ENCODE results near the gene P2RX6. TPM values are rescaled to one million over a fixed set of nuclear protein-coding genes. Genes with fewer than 3 reads are reported as not detected.
A peak's percentile ranks its signal among the peaks of the same experiment; 100 is the strongest.

P2RX6 gene
- total RNA-seq, 1 donor from 2014 or later: 0.26 TPM

GRCh38 chr22:20995329-20996030 lies 19.5 kb upstream of the P2RX6 start:
- Histone ChIP-seq H3K27me3 (ENCODE audit: control insufficient read depth, insufficient read depth, low read length) (no peaks in the 10 kb centered on the region), H3K4me3 (ENCODE audit: low read depth, low read length) (no peak overlapping the region), H3K36me3 (ENCODE audit: control insufficient read depth, insufficient read depth, low read length) (peaks cover 46% of the 10 kb centered on the region)
- DNase-seq (ENCODE audit: low read depth): no peak
- FAIRE-seq: no peak
- TF ChIP-seq CTCF (IDR thresholded peaks at IDR 0.05; ENCODE audit: insufficient read depth, low read length, severe bottlenecking): no peak

DNA sequence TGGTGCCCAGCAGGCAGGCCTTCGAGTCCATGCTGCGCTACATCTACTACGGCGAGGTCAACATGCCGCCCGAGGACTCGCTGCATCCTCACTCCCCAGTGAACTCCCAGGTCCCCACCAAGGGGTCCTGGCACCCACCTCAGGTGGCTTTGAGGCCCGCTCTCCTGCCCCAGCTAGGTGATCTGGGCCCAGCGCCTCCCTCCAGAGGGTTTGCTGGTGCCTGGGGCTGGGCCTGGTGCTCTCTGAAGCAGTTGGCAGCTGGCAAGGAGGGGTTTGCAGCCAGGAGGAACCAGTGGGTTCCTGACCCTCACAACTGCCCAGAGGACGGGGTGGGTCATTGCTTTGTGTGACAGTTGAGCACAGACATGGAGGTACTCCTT lies 18.9 kb upstream of the P2RX6 start:
- DNase-seq (ENCODE audit: low read depth) (no peak), FAIRE-seq (no peak)
- Histone ChIP-seq H3K36me3 (ENCODE audit: control insufficient read depth, insufficient read depth, low read length) (peaks cover 42% of the 10 kb centered on the region), H3K4me3 (ENCODE audit: low read depth, low read length) (no peak overlapping the region), H3K27me3 (ENCODE audit: control insufficient read depth, insufficient read depth, low read length) (no peaks in the 10 kb centered on the region)
- TF ChIP-seq CTCF (IDR thresholded peaks at IDR 0.05; ENCODE audit: insufficient read depth, low read length, severe bottlenecking): no peak

DNA sequence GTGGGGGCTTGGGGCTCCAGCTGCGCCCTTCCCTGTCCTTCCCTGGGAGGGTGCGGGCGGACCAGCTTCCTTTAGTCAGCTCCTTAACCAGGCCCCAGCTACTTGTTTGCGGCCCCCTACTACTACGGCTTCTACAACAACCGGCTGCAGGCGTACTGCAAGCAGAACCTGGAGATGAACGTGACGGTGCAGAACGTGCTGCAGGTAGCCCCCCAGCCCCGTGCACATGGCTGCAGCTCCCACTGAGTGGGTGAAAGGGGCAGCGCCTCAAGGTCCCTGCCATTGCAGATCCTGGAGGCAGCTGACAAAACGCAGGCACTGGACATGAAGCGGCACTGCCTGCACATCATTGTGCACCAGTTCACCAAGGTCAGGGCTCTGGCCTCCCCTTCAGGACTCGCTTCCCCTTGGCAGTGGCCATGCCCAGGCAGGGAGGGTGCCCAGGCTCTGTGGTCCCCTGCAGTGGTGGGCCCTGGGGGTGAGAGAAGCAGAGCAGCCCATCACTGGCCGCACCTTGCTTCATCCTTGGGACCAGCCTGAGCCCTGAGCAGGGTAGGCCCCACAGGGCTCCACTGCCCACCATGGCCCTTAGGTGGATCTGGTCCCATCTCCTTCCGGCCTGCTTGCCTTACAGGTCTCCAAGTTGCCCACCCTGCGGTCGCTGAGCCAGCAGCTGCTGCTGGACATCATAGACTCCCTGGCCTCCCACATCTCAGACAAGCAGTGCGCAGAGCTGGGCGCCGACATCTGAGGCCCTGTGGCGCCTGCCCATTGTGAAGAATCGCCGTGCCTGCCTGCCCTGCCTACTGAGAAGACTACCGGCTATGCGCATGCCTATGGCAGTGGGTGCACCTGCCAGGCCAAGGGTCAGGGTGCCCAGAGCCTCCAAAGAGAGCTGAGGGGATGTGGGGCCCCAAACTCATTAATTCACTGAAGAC lies 18.1 kb upstream of the P2RX6 start:
- no peak for FAIRE-seq
- no peak for TF ChIP-seq CTCF (IDR thresholded peaks at IDR 0.05; ENCODE audit: insufficient read depth, low read length, severe bottlenecking)
- H3K4me3 ChIP-seq (ENCODE audit: low read depth, low read length): no peak overlapping the region
- peaks cover 35% of the 10 kb centered on the region for H3K36me3 ChIP-seq (ENCODE audit: control insufficient read depth, insufficient read depth, low read length)
- DNase-seq (ENCODE audit: low read depth): no peak
- no peaks in the 10 kb centered on the region for H3K27me3 ChIP-seq (ENCODE audit: control insufficient read depth, insufficient read depth, low read length)

GRCh38 chr22:20997536-20998257 lies 17.3 kb upstream of the P2RX6 start:
- H3K36me3 ChIP-seq (ENCODE audit: control insufficient read depth, insufficient read depth, low read length): peaks cover 27% of the 10 kb centered on the region
- no peak for FAIRE-seq
- no peak overlapping the region for H3K4me3 ChIP-seq (ENCODE audit: low read depth, low read length)
- no peak for TF ChIP-seq CTCF (IDR thresholded peaks at IDR 0.05; ENCODE audit: insufficient read depth, low read length, severe bottlenecking)
- DNase-seq (ENCODE audit: low read depth): no peak
- no peaks in the 10 kb centered on the region for H3K27me3 ChIP-seq (ENCODE audit: control insufficient read depth, insufficient read depth, low read length)

GRCh38 chr22:20998411-20999336 lies 16.3 kb upstream of the P2RX6 start:
- no peaks in the 10 kb centered on the region for H3K27me3 ChIP-seq (ENCODE audit: control insufficient read depth, insufficient read depth, low read length)
- TF ChIP-seq CTCF (IDR thresholded peaks at IDR 0.05; ENCODE audit: insufficient read depth, low read length, severe bottlenecking): no peak
- DNase-seq (ENCODE audit: low read depth) (no peak), FAIRE-seq (peak; percentile 50)
- H3K36me3 ChIP-seq (ENCODE audit: control insufficient read depth, insufficient read depth, low read length): peaks cover 19% of the 10 kb centered on the region
- no peak overlapping the region for H3K4me3 ChIP-seq (ENCODE audit: low read depth, low read length)

Data from bronchial epithelial cell (primary cell).